ENCODE data around the gene BRSK2.

DNA sequence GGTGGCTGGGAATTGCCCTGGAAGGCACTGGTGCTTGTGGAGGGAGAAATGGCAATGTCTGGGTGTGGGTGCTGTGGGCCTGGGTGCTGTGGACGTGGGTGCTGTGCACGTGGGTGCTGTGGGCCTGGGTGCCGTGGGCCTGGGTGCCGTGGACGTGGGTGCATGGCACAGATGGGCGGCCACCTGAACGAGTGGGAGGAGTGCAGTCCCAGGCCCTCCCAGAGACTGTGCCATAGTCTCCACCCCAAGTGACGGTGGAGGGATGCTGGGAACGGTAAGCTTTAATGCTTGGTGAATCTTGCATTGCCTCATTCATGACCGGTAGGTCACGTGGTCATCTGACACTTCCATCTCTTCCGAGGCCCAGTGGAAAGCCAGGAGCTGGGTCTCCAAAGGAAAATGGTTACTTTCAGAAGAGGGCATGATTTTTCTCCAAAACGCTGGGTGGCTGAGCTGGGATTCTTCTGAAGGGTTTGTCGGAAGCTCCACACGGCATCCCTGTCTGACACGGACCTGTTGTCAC is 28.8 kb upstream of the BRSK2 start:
- TF ChIP-seq, protein P1, sequence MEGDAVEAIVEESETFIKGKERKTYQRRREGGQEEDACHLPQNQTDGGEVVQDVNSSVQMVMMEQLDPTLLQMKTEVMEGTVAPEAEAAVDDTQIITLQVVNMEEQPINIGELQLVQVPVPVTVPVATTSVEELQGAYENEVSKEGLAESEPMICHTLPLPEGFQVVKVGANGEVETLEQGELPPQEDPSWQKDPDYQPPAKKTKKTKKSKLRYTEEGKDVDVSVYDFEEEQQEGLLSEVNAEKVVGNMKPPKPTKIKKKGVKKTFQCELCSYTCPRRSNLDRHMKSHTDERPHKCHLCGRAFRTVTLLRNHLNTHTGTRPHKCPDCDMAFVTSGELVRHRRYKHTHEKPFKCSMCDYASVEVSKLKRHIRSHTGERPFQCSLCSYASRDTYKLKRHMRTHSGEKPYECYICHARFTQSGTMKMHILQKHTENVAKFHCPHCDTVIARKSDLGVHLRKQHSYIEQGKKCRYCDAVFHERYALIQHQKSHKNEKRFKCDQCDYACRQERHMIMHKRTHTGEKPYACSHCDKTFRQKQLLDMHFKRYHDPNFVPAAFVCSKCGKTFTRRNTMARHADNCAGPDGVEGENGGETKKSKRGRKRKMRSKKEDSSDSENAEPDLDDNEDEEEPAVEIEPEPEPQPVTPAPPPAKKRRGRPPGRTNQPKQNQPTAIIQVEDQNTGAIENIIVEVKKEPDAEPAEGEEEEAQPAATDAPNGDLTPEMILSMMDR (IDR thresholded peaks at IDR 0.05; ENCODE audit: low read length), result no peak
- TF ChIP-seq EZH2 (IDR thresholded peaks at IDR 0.05; ENCODE audit: borderline replicate concordance, low read length), result no peak
